H1 (cell line): ENCODE data around the gene THRB. TPM values are rescaled to one million over a fixed set of nuclear protein-coding genes. Genes with fewer than 3 reads are reported as not detected.

ENCODE experiments used
- BCL11A ChIP-seq, 2 experiments: IDR thresholded peaks; one replicate each; pipeline ENCODE4 v1.6.1; 2011; ENCODE audit warnings: low read depth in 2 of 2, low read length in 2 of 2, mild to moderate bottlenecking in 2 of 2
- BRCA1 ChIP-seq: IDR thresholded peaks from 2 replicates; pipeline ENCODE4 v1.6.1; 2012; ENCODE audit warnings: low read depth, low read length, improper control_type of control experiment
- CHD2 ChIP-seq: IDR thresholded peaks from 2 replicates; pipeline ENCODE4 v1.6.1; 2012; ENCODE audit warnings: low read length, improper control_type of control experiment
- CHD7 ChIP-seq: fragments of 300-600 bp; sonication (generic); IDR thresholded peaks from 2 replicates; pipeline ENCODE4 v1.7.1; 2012; ENCODE audit warnings: low read length, moderate library complexity, mild to moderate bottlenecking, inconsistent platforms; ENCODE audit not compliant: insufficient replicate concordance
- E2F6 ChIP-seq: IDR thresholded peaks from 2 replicates; pipeline ENCODE4 v1.6.1; 2012; ENCODE audit warnings: inconsistent platforms
- GABPA ChIP-seq: IDR thresholded peaks from 2 replicates; pipeline ENCODE4 v1.6.1; 2011; ENCODE audit warnings: mild to moderate bottlenecking, low read length, moderate library complexity, borderline replicate concordance; ENCODE audit not compliant: insufficient read depth
- JUND ChIP-seq: IDR thresholded peaks from 2 replicates; pipeline ENCODE4 v1.6.1; 2011; ENCODE audit warnings: mild to moderate bottlenecking, improper control_type of control experiment, low read length
- RAD21 ChIP-seq, 2 experiments: IDR thresholded peaks in 1 of 2; conservative IDR thresholded peaks in 1 of 2; 2 replicates each; pipeline ENCODE4 v1.6.1; 2011; ENCODE audit warnings: low read depth in 2 of 2, low read length in 2 of 2, improper control_type of control experiment in 1 of 2, inconsistent platforms in 1 of 2, mild to moderate bottlenecking in 1 of 2, moderate library complexity in 1 of 2
- RNF2 ChIP-seq: fragments of 200-900, 300-1000 bp; sonication (generic); IDR thresholded peaks from 2 replicates; pipeline ENCODE4 v1.7.1; 2016; ENCODE audit warnings: borderline replicate concordance, low read depth, mild to moderate bottlenecking, antibody characterized with exemption, low read length; ENCODE audit not compliant: poor library complexity, severe bottlenecking; ENCODE audit errors: missing control alignments
- RXRA ChIP-seq: IDR thresholded peaks from 2 replicates; pipeline ENCODE4 v1.6.1; 2011; ENCODE audit warnings: low read depth, mild to moderate bottlenecking, low read length, moderate library complexity; ENCODE audit not compliant: insufficient read depth
- TCF12 ChIP-seq: IDR thresholded peaks from 2 replicates; pipeline ENCODE4 v1.6.1; 2011; ENCODE audit warnings: low read depth, mild to moderate bottlenecking, low read length
- polyA plus RNA-seq, 7 experiments: library from polyadenylated mRNA; depleted of rRNA in 3 of 7; stranded (reverse) in 5 of 7; unstranded in 2 of 7; fragments of >200 nt in 5 of 7; fragments of 200-250 nt in 2 of 7; gene quantifications; 1 replicate in 5 of 7; 2 replicates in 1 of 7; 4 replicates in 1 of 7; pipeline versions ENCODE4 v1.2.1 to v1.2.3, GENCODE V29; 2011 to 2013; ENCODE audit warnings: missing spikeins in 2 of 7, mixed read lengths in 2 of 7
- total RNA-seq: library from RNA; stranded (reverse); fragmentation: NEBNext Ultra II Directional; extraction: Animal tissue kit (Norgen Biotek cat#: 25700); gene quantifications from 2 replicates; pipeline ENCODE4 v1.2.1, GENCODE V29; 2021

Gene THRB
- total and polyA plus RNA-seq, 2 of the 8 experiments (the other 6 are each of a cell fraction or from before 2014, with no cell fraction given): 0.98 to 3.9 TPM

DNA sequence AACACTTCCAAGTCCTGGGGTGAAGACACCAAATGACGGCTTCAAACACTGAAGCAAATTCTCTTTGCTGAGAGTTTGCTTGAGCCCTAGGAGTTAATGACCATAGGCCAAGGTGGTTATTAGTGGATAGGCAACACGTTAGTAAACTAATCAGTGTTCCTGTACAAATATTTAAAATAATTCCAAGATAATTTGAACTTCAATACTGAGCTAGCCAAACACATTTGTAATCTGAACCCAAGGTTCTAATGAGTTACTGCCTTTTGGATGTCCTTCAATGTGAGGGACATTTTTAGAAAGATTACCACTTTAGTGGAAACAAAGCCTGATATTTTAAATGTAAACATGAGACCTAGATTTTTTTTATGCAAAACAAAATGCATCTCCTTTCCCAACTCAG, 94.6 kb downstream of the THRB start (continued):
- TF ChIP-seq CHD7: no peak
- TF ChIP-seq TCF12: no peak
- TF ChIP-seq BRCA1: no peak
- TF ChIP-seq JUND: no peak
- TF ChIP-seq CHD2: no peak
- TF ChIP-seq GABPA: no peak
- TF ChIP-seq RNF2: no peak
- TF ChIP-seq RAD21 (IDR thresholded peaks at IDR 0.05 in 1 of 2, conservative IDR thresholded peaks at IDR 0.05 in 1 of 2; ENCODE audit: low read depth in 2 of 2, low read length in 2 of 2): no peak
- TF ChIP-seq RXRA: no peak
- TF ChIP-seq E2F6: no peak
- no peak for TF ChIP-seq BCL11A (IDR thresholded peaks at IDR 0.05; ENCODE audit: low read depth in 2 of 2, low read length in 2 of 2)
